ENCODE data around the gene CC2D1A. TPM values are rescaled to one million over a fixed set of nuclear protein-coding genes. Genes with fewer than 3 reads are reported as not detected.

The CC2D1A gene
- 67.7 and 102 TPM in 2 replicates for total RNA-seq (2014; rRNA removed)
- percentile 68 among the genes with signal in this experiment for Bru-seq, nascent RNA
- percentile 78 among the genes with signal in this experiment for BruChase-seq, experiment 1, labeled RNA remaining after a 6-hour chase
- BruChase-seq, experiment 2, labeled RNA remaining after a 2-hour chase: percentile 74 among the genes with signal in this experiment
- long read RNA-seq, transcript CC2D1A-201 (29 exons, 3,581 nt): major isoform, 15 of 120 reads
- long read RNA-seq, partial matches to known transcripts: 67 of 120 reads
- long read RNA-seq, other reads (novel, unspliced or antisense): 34 of 120 reads

DNA sequence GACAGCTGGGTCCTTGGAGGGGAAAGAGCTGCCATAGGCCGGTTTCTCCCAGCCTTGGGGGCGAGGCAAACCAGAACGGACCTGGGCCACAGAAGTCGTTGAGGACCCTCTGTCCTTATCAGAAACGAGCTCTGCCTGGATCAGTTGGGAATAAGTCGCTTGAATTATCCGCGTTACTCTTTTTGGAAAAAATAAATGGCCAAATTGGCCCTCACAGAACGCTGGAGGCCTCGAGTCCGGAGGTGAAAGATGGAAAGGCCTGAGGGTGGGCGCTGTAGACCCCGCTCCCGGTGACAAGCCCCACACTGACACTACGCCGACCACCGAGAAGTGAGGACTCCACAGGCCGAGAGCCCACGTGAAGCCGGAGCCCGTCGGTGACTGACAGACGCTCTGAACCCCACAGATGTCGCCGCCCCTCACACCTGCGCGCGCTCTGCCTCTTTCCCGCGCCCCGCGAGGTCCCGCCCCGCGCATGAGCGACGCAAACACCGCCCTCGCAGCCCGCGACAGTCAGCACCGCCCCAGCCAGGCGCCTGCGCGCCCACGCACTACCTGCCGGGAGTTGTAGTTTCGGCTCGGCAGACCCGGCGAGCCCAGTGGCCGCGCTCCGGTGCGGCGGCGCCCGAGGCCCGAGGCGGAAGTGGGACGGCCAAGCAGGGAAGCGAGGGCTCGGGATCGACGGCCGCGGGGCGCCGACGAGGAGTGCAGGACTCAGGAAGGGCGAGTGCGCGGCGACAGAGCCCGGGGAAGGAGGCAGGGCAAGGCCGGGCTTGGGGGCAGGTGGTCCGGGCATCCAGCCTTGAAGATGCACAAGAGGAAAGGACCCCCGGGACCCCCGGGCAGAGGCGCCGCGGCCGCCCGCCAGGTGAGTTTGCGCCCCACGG is at the start of gene CC2D1A, which contains the start of gene BRME1:
Gene CC2D1A (plus strand): TSS at position 568 of the 887 bp plus-strand sequence. CDS start 241 bp downstream, at position 809.
Gene BRME1 (minus strand): TSS at position 484 of the 887 bp plus-strand sequence. CDS start 1,225 bp downstream, outside the sequence.
- H3K4me1 ChIP-seq (ENCODE audit: insufficient read depth, low read length): peaks cover 11% of the 10 kb centered on the region
- H3K4me3 ChIP-seq (ENCODE audit: low read length): peak within 1 kb of the TSS; percentile 81
- H2AFZ ChIP-seq (ENCODE audit: low read length): peak within 1 kb of the TSS; percentile 93
- intact Hi-C loops (cut with micrococcal nuclease): loop anchor here (1.0 to 2.0 kb wide), 2 partner anchors 25 to 46 kb away; partner anchors contain the start of gene DCAF15
- peaks cover 11% of the 10 kb centered on the region for H3K79me2 ChIP-seq (ENCODE audit: low read length)
- H3K9ac ChIP-seq (ENCODE audit: low read length): peak within 1 kb of the TSS; percentile 79
- H3K9me2 ChIP-seq (replicated peaks; ENCODE audit: low read length): no peaks in the 10 kb centered on the region
- peaks cover 2% of the 10 kb centered on the region; the same call in 1 of the 2 replicates for H3K36me3 ChIP-seq (ENCODE audit: low read depth, low read length)
- H3K9me3 ChIP-seq (ENCODE audit: low read length): no peaks in the 10 kb centered on the region
- BruUV-seq (replicated peaks): TSS peak; percentile 76
- no peaks in the 10 kb centered on the region for H4K20me1 ChIP-seq (ENCODE audit: low read length)
- TF ChIP-seq, protein P1, sequence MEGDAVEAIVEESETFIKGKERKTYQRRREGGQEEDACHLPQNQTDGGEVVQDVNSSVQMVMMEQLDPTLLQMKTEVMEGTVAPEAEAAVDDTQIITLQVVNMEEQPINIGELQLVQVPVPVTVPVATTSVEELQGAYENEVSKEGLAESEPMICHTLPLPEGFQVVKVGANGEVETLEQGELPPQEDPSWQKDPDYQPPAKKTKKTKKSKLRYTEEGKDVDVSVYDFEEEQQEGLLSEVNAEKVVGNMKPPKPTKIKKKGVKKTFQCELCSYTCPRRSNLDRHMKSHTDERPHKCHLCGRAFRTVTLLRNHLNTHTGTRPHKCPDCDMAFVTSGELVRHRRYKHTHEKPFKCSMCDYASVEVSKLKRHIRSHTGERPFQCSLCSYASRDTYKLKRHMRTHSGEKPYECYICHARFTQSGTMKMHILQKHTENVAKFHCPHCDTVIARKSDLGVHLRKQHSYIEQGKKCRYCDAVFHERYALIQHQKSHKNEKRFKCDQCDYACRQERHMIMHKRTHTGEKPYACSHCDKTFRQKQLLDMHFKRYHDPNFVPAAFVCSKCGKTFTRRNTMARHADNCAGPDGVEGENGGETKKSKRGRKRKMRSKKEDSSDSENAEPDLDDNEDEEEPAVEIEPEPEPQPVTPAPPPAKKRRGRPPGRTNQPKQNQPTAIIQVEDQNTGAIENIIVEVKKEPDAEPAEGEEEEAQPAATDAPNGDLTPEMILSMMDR (conservative IDR thresholded peaks at IDR 0.05; ENCODE audit: low read depth, low read length): no peak
- TF ChIP-seq EZH2phosphoT487 (IDR thresholded peaks at IDR 0.05; ENCODE audit: borderline replicate concordance, low read length) (no peak), EZH2 (IDR thresholded peaks at IDR 0.05; ENCODE audit: low read length, unreplicated experiment) (no peak)
- peak within 1 kb of the TSS; percentile 83 for H3K4me2 ChIP-seq (ENCODE audit: low read length)
- no peaks in the 10 kb centered on the region for H3K27me3 ChIP-seq (ENCODE audit: low read length)
- ATAC-seq (peak; percentile 99), DNase-seq (peak; percentile 94)
- ChIA-PET POLR2A (ENCODE audit: unreplicated experiment) (no interaction called here), CTCF (no interaction called here)
- no peak within 1 kb of the TSS for H3K27ac ChIP-seq (ENCODE audit: low read length)
- H3F3A ChIP-seq (ENCODE audit: low read length, unreplicated experiment): no peaks in the 10 kb centered on the region

DNA sequence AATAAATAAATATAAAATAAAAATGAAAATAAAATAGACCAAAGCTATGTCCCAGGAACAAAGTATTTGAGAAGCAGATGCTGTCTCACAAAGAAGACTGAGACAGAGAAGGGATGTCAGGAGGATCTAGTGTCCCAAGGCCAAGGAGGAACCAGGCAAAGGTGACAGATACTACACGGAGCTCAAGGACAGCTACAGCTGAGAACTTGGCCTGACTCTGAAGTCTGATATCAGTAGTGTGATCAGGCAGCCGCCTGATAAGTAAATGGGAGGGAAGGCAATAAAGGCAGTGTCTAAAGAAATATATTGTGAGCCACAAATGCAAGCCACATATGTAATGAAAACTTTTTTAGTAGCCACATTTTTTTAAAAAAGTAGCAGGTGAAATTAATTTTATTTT is 49.5 kb upstream of the CC2D1A start:
- no peaks in the 10 kb centered on the region for H3K36me3 ChIP-seq (ENCODE audit: low read depth, low read length)
- H2AFZ ChIP-seq (ENCODE audit: low read length): no peak overlapping the region
- peaks cover 29% of the 10 kb centered on the region for H3K4me1 ChIP-seq (ENCODE audit: insufficient read depth, low read length)
- POLR2A ChIA-PET (ENCODE audit: unreplicated experiment): interaction anchor here (0.5 to 0.9 kb wide), 3 partner anchors 8 to 10 kb away, joined by 3 to 6 read pairs (median 4); no protein-coding TSS in a partner anchor
- CTCF ChIA-PET: no interaction called here
- H3K79me2 ChIP-seq (ENCODE audit: low read length): peaks cover 3% of the 10 kb centered on the region; the same call in 1 of the 2 replicates
- TF ChIP-seq EZH2phosphoT487 (IDR thresholded peaks at IDR 0.05; ENCODE audit: borderline replicate concordance, low read length) (no peak), EZH2 (IDR thresholded peaks at IDR 0.05; ENCODE audit: low read length, unreplicated experiment) (no peak)
- TF ChIP-seq, protein P1 (conservative IDR thresholded peaks at IDR 0.05; ENCODE audit: low read depth, low read length): no peak
- H3K27ac ChIP-seq (ENCODE audit: low read length): no peak overlapping the region
- H4K20me1 ChIP-seq (ENCODE audit: low read length): no peaks in the 10 kb centered on the region
- H3K4me3 ChIP-seq (ENCODE audit: low read length): no peak overlapping the region
- DNase-seq (no peak), ATAC-seq (no peak)
- no peaks in the 10 kb centered on the region for H3K9me2 ChIP-seq (replicated peaks; ENCODE audit: low read length)
- no peaks in the 10 kb centered on the region for H3K9me3 ChIP-seq (ENCODE audit: low read length)
- H3F3A ChIP-seq (ENCODE audit: low read length, unreplicated experiment): no peaks in the 10 kb centered on the region
- intact Hi-C loops (cut with micrococcal nuclease): no loop called here
- no peaks in the 10 kb centered on the region for H3K27me3 ChIP-seq (ENCODE audit: low read length)
- BruUV-seq (replicated peaks): no TSS peak
- no peak overlapping the region for H3K9ac ChIP-seq (ENCODE audit: low read length)
- no peak overlapping the region for H3K4me2 ChIP-seq (ENCODE audit: low read length)
